A549 treated with Hydrocortisone at 1 μM for 4 hours (cell line): Measurements from ENCODE around the gene PAK2. TPM values are rescaled to one million over a fixed set of nuclear protein-coding genes. Genes with fewer than 3 reads are reported as not detected.

ENCODE experiments used
- total RNA-seq: library from RNA; stranded (reverse); fragments of 200-300 nt; extraction: Qiagen RNA extraction; gene quantifications from 5 replicates; pipeline ENCODE4 v1.2.3, GENCODE V29; 2022

The PAK2 gene
- total RNA-seq = 34.2 to 58.9 TPM (median 41.2 TPM) in 5 replicates

GRCh38 chr3:196739671-196740480 lies at the start of gene PAK2:
PAK2 (plus strand) TSS chr3:196739857; CDS start chr3:196782647, 42,790 bp downstream.

GRCh38 chr3:196711838-196712513 lies 27.7 kb upstream of the PAK2 start, which contains the start of the genes CEP19 and PIGX:
CEP19 (minus strand) TSS chr3:196712250; CDS start chr3:196708657, 3,593 bp downstream.
PIGX (plus strand) TSS chr3:196712377.

DNA sequence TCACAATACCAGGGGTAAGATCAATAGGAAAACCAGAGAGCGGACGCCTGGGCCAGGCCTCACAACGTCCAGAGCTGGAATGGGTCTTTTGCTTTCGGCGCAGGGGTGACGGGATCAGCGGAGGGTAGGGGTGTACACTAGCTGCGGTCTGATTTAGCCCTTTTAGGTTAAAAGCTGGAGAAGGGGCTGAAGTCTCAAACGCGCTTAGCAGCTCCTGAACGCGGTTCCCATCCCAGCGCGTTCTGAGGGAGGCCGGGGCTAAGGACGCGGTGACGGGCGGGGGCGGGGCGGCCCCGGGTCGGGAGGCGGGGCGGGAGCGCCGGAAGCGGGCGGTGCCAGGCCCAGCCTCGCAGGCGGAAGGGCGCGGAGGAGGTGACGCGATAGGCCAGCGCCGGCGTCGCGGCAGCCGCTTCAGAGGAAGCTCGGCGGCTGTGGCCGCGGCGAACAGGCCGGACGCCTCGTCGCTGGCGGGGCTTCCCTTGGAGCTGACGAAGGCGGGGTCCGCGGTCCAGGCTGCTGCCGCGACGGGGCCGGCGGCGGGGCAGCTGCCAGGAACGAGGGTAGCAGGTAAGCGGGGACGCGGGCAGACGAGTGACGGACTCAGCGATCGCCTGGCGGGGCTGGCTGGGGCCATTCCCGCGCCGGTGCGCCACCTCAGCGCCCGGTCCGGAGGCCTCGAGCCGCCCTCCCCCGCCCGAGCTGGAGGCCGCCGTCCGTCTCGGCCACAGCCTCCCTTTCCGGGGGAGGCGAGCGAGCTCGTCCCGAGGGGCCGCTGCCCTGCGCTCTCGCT lies 128.0 kb downstream of the PAK2 start, which contains the start of gene SENP5:
TSS of gene SENP5 (plus strand) at position 414 of the 790 bp plus-strand sequence. CDS start 17,262 bp downstream, outside the sequence.

Other genes with a start within 250 kb of the PAK2 start
- gene RNF168, start 236.1 kb upstream of the PAK2 start, total RNA-seq = 3.3 to 4.9 TPM (median 3.5 TPM) in 5 replicates
- not detected in 5 replicates for gene SMCO1, start 224.5 kb upstream of the PAK2 start, total RNA-seq
- 8.7 to 10.2 TPM (median 9.6 TPM) in 5 replicates for gene WDR53, start 171.3 kb upstream of the PAK2 start, total RNA-seq
- 6.0 to 8.0 TPM (median 7.1 TPM) in 5 replicates for gene FBXO45, start 171.2 kb upstream of the PAK2 start, total RNA-seq
- gene NRROS, start 100.2 kb upstream of the PAK2 start, total RNA-seq = 0.03 TPM in 1 of 5 replicates, not detected in the others
- gene CEP19, start 27.6 kb upstream of the PAK2 start, total RNA-seq = 2.5 to 3.4 TPM (median 2.7 TPM) in 5 replicates
- gene PIGX, start 27.5 kb upstream of the PAK2 start, total RNA-seq = 27.5 to 32.9 TPM (median 31.7 TPM) in 5 replicates
- gene SENP5, start 128.1 kb downstream of the PAK2 start, total RNA-seq = 5.7 to 6.9 TPM (median 6.2 TPM) in 5 replicates
- gene NCBP2, start 202.7 kb downstream of the PAK2 start, total RNA-seq = 38.8 to 53.1 TPM (median 43.0 TPM) in 5 replicates
- gene PIGZ, start 229.0 kb downstream of the PAK2 start, total RNA-seq = 1.1 to 1.9 TPM (median 1.5 TPM) in 5 replicates